Psoas muscle (tissue), 8 donors: Measurements from ENCODE around the gene KATNAL1. TPM values are rescaled to one million over a fixed set of nuclear protein-coding genes. Genes with fewer than 3 reads are reported as not detected.

ENCODE experiments used
- ATAC-seq, 4 donors: fragments of 200-7000 bp; cut with Tn5 transposase; one replicate each; pipeline ENCODE4 v1.9.1; 2020; ENCODE audit warnings: moderate library complexity in 3 of 4, mild to moderate bottlenecking in 2 of 4
- DNase-seq, 2 donors: peaks; one replicate each; pipeline ENCODE4 v3.0.0-alpha.2; 2020
- H3K27ac ChIP-seq: fragments of 200-600 bp; one replicate; pipeline ENCODE4 v1.8.0; 2022
- H3K27me3 ChIP-seq, 3 donors: fragments of 200-600 bp in 1 of 3; one replicate each; pipeline versions ENCODE4 v1.6.1 to v1.8.0; 2013 to 2022; ENCODE audit warnings: low read length in 2 of 3, mild to moderate bottlenecking in 2 of 3, moderate library complexity in 1 of 3; ENCODE audit not compliant: insufficient read depth in 3 of 3
- H3K36me3 ChIP-seq, 2 donors: fragments of 200-600 bp in 1 of 2; one replicate each; pipeline versions ENCODE4 v1.6.1 to v1.8.0; 2013 to 2022; ENCODE audit warnings: low read depth in 1 of 2, mild to moderate bottlenecking in 1 of 2, moderate library complexity in 1 of 2; ENCODE audit not compliant: insufficient read depth in 1 of 2
- H3K4me1 ChIP-seq: fragments of 200-600 bp; one replicate; pipeline ENCODE4 v1.8.0; 2022
- H3K4me3 ChIP-seq: fragments of 200-600 bp; one replicate; pipeline ENCODE4 v1.8.0; 2022; ENCODE audit warnings: mild to moderate bottlenecking
- H3K9me3 ChIP-seq: fragments of 200-600 bp; one replicate; pipeline ENCODE4 v1.8.0; 2022
- CTCF ChIP-seq: fragments of 200-600 bp; IDR thresholded peaks from one replicate; pipeline ENCODE4 v1.8.0; 2022; ENCODE audit warnings: antibody characterized with exemption
- WGBS, 3 donors: extraction: QIAGEN DNeasy Blood & Tissue Kit; methylation state at CpG; one replicate each; pipeline versions ENCODE4 v1.1.6 to v1.1.7; 2013; 5-methylcytosine and 5-hydroxymethylcytosine counted together
- intact Hi-C, 2 donors: fragments of 100-400 bp; cut with DNase I; formaldehyde crosslinking; loops; one replicate each; pipeline versions ENCODE4 v1.11.0 to v1.14.2; 2022
- polyA plus RNA-seq, 3 donors: library from polyadenylated mRNA; stranded (reverse); fragments of 200-250 nt; gene quantifications; one replicate each; pipeline ENCODE4 v1.2.3, GENCODE V29; 2013
- total RNA-seq, 4 donors: library from RNA; stranded (reverse); fragmentation: NEBNext Ultra II Directional in 2 of 4; extraction: Animal tissue kit (Norgen Biotek cat#: 25700) in 2 of 4; gene quantifications; one replicate each; pipeline versions ENCODE4 v1.2.1 to v1.2.4, GENCODE V29; 2021 to 2023
- donor health status: healthy with polysubstance abuse.
- donor health status: DM: no; HTN: no; CAD: no; lungs with moderate emphysema.
- donor health status: Bipolar disorder and iron deficiency.
- donor health status: healthy.
- donor health status: DM: yes; HTN: yes; CAD: no.
- donor health status: DM: no; HTN: no; CAD: no.
- donor health status: DM: no; HTN: no; CAD: no.
- donor health status: DM: yes; HTN: yes; CAD: no.

KATNAL1 gene
- total and polyA plus RNA-seq, 7 donors = 2.2 to 16.1 (median 9.8) TPM

- intact Hi-C loops = no loop called here
- no peak overlapping the region for H3K27ac ChIP-seq
- no peaks in the 10 kb centered on the region for H3K27me3 ChIP-seq
- TF ChIP-seq CTCF = no peak
- peaks cover 0 to 17% of the 10 kb centered on the region in 2 donors for H3K36me3 ChIP-seq
- DNase-seq = no peak
- ATAC-seq = no peak
- H3K4me3 ChIP-seq = no peak overlapping the region
- 73 to 81% (median 79%) methylated on average over 3 of the region's 3 CpGs for WGBS, 3 donors
- no peaks in the 10 kb centered on the region for H3K4me1 ChIP-seq
- H3K9me3 ChIP-seq = no peaks in the 10 kb centered on the region
Observed at GRCh38 chr13:30211745-30212144, 95.6 kb downstream of the KATNAL1 start.

- intact Hi-C loops = no loop called here
- H3K27me3 ChIP-seq = no peaks in the 10 kb centered on the region
- ATAC-seq (no peak), DNase-seq (no peak)
- WGBS, 3 donors = 96 to 98% (median 96%) methylated on average over 3 of the region's 3 CpGs
- H3K4me3 ChIP-seq = no peak overlapping the region
- H3K9me3 ChIP-seq = no peaks in the 10 kb centered on the region
- no peaks in the 10 kb centered on the region for H3K4me1 ChIP-seq
- H3K27ac ChIP-seq = no peak overlapping the region
- peaks cover 0 to 18% of the 10 kb centered on the region in 2 donors for H3K36me3 ChIP-seq
- no peak for TF ChIP-seq CTCF
Observed at GRCh38 chr13:30204564-30204963, 102.8 kb downstream of the KATNAL1 start.

- intact Hi-C loops = no loop called here
- Histone ChIP-seq H3K27ac (no peak overlapping the region), H3K4me1 (no peaks in the 10 kb centered on the region), H3K27me3 (no peaks in the 10 kb centered on the region), H3K36me3 (no peaks in the 10 kb centered on the region), H3K4me3 (no peak overlapping the region), H3K9me3 (no peaks in the 10 kb centered on the region)
- WGBS, 3 donors = 55 to 67% (median 55%) methylated on average over 3 of the region's 3 CpGs
- no peak for TF ChIP-seq CTCF
- ATAC-seq (no peak), DNase-seq (no peak)
Observed at GRCh38 chr13:30196025-30196424, 111.3 kb downstream of the KATNAL1 start.

- ATAC-seq (no peak), DNase-seq (no peak)
- Histone ChIP-seq H3K27me3 (no peaks in the 10 kb centered on the region), H3K9me3 (no peaks in the 10 kb centered on the region), H3K36me3 (no peaks in the 10 kb centered on the region), H3K4me3 (no peak overlapping the region), H3K4me1 (no peaks in the 10 kb centered on the region), H3K27ac (no peak overlapping the region)
- no peak for TF ChIP-seq CTCF
- WGBS, 3 donors = 87 to 88% (median 88%) methylated on average over 7 of the region's 7 CpGs
- intact Hi-C loops = no loop called here
Observed at GRCh38 chr13:30194906-30195305, 112.4 kb downstream of the KATNAL1 start.
